Measurements from ENCODE around the gene SMU1. TPM values are rescaled to one million over a fixed set of nuclear protein-coding genes. Genes with fewer than 3 reads are reported as not detected.
A peak's percentile ranks its signal among the peaks of the same experiment; 100 is the strongest.
"Not testable (repeated sequence)": the region's sequence is repeated elsewhere in the genome, so short reads cannot be mapped to it uniquely, and the experiment has no call there.

Gene SMU1
- total RNA-seq, 1 donor: 25.5 TPM

GRCh38 chr9:33019797-33020196, 56.7 kb downstream of the SMU1 start:
- Histone ChIP-seq H3K4me1 (ENCODE audit: insufficient read depth, low read length) (peaks cover 12% of the 10 kb centered on the region), H3K4me3 (ENCODE audit: low read length) (no peak overlapping the region), H3K27me3 (ENCODE audit: insufficient read depth, low read length) (no peaks in the 10 kb centered on the region), H3K9me3 (ENCODE audit: low read depth, low read length) (no peaks in the 10 kb centered on the region)

GRCh38 chr9:33017283-33018041, 59.0 kb downstream of the SMU1 start:
- Histone ChIP-seq H3K27me3 (ENCODE audit: insufficient read depth, low read length) (no peaks in the 10 kb centered on the region), H3K4me1 (ENCODE audit: insufficient read depth, low read length) (no peaks in the 10 kb centered on the region), H3K4me3 (ENCODE audit: low read length) (no peak overlapping the region), H3K9me3 (ENCODE audit: low read depth, low read length) (no peaks in the 10 kb centered on the region)

- H3K4me1 ChIP-seq (ENCODE audit: insufficient read depth, low read length): no peaks in the 10 kb centered on the region
- no peaks in the 10 kb centered on the region for H3K9me3 ChIP-seq (ENCODE audit: low read depth, low read length)
- H3K4me3 ChIP-seq (ENCODE audit: low read length): no peak overlapping the region
- H3K27me3 ChIP-seq (ENCODE audit: insufficient read depth, low read length): no peaks in the 10 kb centered on the region
Observed at GRCh38 chr9:33014665-33015014, 61.8 kb downstream of the SMU1 start.

- H3K9me3 ChIP-seq (ENCODE audit: low read depth, low read length): no peaks in the 10 kb centered on the region
- no peaks in the 10 kb centered on the region for H3K27me3 ChIP-seq (ENCODE audit: insufficient read depth, low read length)
Observed at GRCh38 chr9:33013962-33014664, 62.4 kb downstream of the SMU1 start.

GRCh38 chr9:33012328-33013069, 64.0 kb downstream of the SMU1 start:
- Histone ChIP-seq H3K4me1 (ENCODE audit: insufficient read depth, low read length) (no peaks in the 10 kb centered on the region), H3K4me3 (ENCODE audit: low read length) (no peak overlapping the region), H3K9me3 (ENCODE audit: low read depth, low read length) (no peaks in the 10 kb centered on the region), H3K27me3 (ENCODE audit: insufficient read depth, low read length) (no peaks in the 10 kb centered on the region)

More at GRCh38 chr9:33013962-33014664, 62.4 kb downstream of the SMU1 start:
- H3K4me3 ChIP-seq (ENCODE audit: low read length): no peak overlapping the region
- H3K4me1 ChIP-seq (ENCODE audit: insufficient read depth, low read length): no peaks in the 10 kb centered on the region

GRCh38 chr9:33011831-33012230, 64.6 kb downstream of the SMU1 start:
- H3K4me1 ChIP-seq (ENCODE audit: insufficient read depth, low read length): no peaks in the 10 kb centered on the region
- H3K9me3 ChIP-seq (ENCODE audit: low read depth, low read length): no peaks in the 10 kb centered on the region
- no peak overlapping the region for H3K4me3 ChIP-seq (ENCODE audit: low read length)
- H3K27me3 ChIP-seq (ENCODE audit: insufficient read depth, low read length): no peaks in the 10 kb centered on the region

GRCh38 chr9:33007755-33008154, 68.7 kb downstream of the SMU1 start:
- Histone ChIP-seq H3K9me3 (ENCODE audit: low read depth, low read length) (no peaks in the 10 kb centered on the region), H3K4me3 (ENCODE audit: low read length) (no peak overlapping the region), H3K4me1 (ENCODE audit: insufficient read depth, low read length) (no peaks in the 10 kb centered on the region), H3K27me3 (ENCODE audit: insufficient read depth, low read length) (no peaks in the 10 kb centered on the region)

GRCh38 chr9:33005335-33005734, 71.1 kb downstream of the SMU1 start:
- H3K9me3 ChIP-seq (ENCODE audit: low read depth, low read length); H3K27me3 ChIP-seq (ENCODE audit: insufficient read depth, low read length); H3K4me3 ChIP-seq (ENCODE audit: low read length): not testable (repeated sequence)
- H3K4me1 ChIP-seq (ENCODE audit: insufficient read depth, low read length): peaks cover 16% of the 10 kb centered on the region

- not testable (repeated sequence) for H3K27me3 ChIP-seq (ENCODE audit: insufficient read depth, low read length); H3K9me3 ChIP-seq (ENCODE audit: low read depth, low read length)
- Histone ChIP-seq H3K4me3 (ENCODE audit: low read length) (peak overlapping the region; percentile 99), H3K4me1 (ENCODE audit: insufficient read depth, low read length) (peaks cover 22% of the 10 kb centered on the region)
Observed at GRCh38 chr9:33000682-33001055, 75.8 kb downstream of the SMU1 start.

GRCh38 chr9:32992595-32993238, 83.8 kb downstream of the SMU1 start:
- Histone ChIP-seq H3K4me3 (ENCODE audit: low read length) (no peak overlapping the region), H3K9me3 (ENCODE audit: low read depth, low read length) (no peaks in the 10 kb centered on the region), H3K4me1 (ENCODE audit: insufficient read depth, low read length) (peaks cover 12% of the 10 kb centered on the region), H3K27me3 (ENCODE audit: insufficient read depth, low read length) (no peaks in the 10 kb centered on the region)

GRCh38 chr9:32991897-32992594, 84.4 kb downstream of the SMU1 start:
- Histone ChIP-seq H3K4me3 (ENCODE audit: low read length) (no peak overlapping the region), H3K4me1 (ENCODE audit: insufficient read depth, low read length) (peaks cover 12% of the 10 kb centered on the region), H3K27me3 (ENCODE audit: insufficient read depth, low read length) (no peaks in the 10 kb centered on the region), H3K9me3 (ENCODE audit: low read depth, low read length) (no peaks in the 10 kb centered on the region)

Other genes starting within 250 kb of the SMU1 start
- 23.2 TPM for gene APTX, start 75.0 kb downstream of the SMU1 start, total RNA-seq
- gene DNAJA1, start 51.4 kb downstream of the SMU1 start, total RNA-seq: 77.5 TPM
- gene B4GALT1, start 90.7 kb upstream of the SMU1 start, total RNA-seq: 62.5 TPM
- not detected for gene SPINK4, start 163.5 kb upstream of the SMU1 start, total RNA-seq
- 54.4 TPM for gene BAG1, start 188.0 kb upstream of the SMU1 start, total RNA-seq
- gene CHMP5, start 188.4 kb upstream of the SMU1 start, total RNA-seq: 21.6 TPM
- 32.0 TPM for gene NFX1, start 213.8 kb upstream of the SMU1 start, total RNA-seq

Data from mononuclear cell (primary cell).